Fibroblast of pulmonary artery (primary cell): ENCODE measurements around the gene ZFAND2B.

Experiments
- DNase-seq: peaks from one replicate; pipeline ENCODE4 v3.0.0-alpha.2; 2010; ENCODE audit warnings: low read depth
- H3K4me3 ChIP-seq: replicated peaks from 2 replicates; pipeline ENCODE4 v1.5.1; 2011; ENCODE audit warnings: low read depth, mild to moderate bottlenecking, control low read depth, low read length, moderate library complexity
- TF ChIP-seq, protein P1 (sequence below): IDR thresholded peaks from 2 replicates; pipeline ENCODE4 v1.5.1; 2011; ENCODE audit warnings: mild to moderate bottlenecking, control low read depth, low read length, inconsistent platforms; ENCODE audit errors: missing control alignments

The ZFAND2B gene

DNA sequence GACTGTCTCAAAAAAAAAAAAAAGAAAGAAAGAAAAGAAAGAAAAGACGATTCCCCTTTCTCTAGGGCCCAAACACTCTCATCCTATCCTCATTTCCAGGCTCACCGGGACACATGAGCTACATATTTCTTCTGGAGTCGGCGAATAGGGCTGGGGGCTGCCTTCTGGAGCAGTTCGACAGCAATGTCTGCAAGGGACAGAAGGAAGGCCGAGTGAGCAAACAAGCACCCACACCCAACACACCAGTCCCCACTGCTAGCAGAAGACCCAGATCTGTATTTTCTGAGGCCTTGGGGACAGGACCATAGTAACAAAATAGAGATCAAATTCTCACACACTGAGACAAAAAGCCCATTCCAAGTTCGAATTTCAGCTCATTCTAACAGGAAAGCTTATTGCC lies 31.1 kb upstream of the ZFAND2B start:
- H3K4me3 ChIP-seq = peak overlapping the region; percentile 61
- TF ChIP-seq, protein P1, sequence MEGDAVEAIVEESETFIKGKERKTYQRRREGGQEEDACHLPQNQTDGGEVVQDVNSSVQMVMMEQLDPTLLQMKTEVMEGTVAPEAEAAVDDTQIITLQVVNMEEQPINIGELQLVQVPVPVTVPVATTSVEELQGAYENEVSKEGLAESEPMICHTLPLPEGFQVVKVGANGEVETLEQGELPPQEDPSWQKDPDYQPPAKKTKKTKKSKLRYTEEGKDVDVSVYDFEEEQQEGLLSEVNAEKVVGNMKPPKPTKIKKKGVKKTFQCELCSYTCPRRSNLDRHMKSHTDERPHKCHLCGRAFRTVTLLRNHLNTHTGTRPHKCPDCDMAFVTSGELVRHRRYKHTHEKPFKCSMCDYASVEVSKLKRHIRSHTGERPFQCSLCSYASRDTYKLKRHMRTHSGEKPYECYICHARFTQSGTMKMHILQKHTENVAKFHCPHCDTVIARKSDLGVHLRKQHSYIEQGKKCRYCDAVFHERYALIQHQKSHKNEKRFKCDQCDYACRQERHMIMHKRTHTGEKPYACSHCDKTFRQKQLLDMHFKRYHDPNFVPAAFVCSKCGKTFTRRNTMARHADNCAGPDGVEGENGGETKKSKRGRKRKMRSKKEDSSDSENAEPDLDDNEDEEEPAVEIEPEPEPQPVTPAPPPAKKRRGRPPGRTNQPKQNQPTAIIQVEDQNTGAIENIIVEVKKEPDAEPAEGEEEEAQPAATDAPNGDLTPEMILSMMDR = no peak

DNA sequence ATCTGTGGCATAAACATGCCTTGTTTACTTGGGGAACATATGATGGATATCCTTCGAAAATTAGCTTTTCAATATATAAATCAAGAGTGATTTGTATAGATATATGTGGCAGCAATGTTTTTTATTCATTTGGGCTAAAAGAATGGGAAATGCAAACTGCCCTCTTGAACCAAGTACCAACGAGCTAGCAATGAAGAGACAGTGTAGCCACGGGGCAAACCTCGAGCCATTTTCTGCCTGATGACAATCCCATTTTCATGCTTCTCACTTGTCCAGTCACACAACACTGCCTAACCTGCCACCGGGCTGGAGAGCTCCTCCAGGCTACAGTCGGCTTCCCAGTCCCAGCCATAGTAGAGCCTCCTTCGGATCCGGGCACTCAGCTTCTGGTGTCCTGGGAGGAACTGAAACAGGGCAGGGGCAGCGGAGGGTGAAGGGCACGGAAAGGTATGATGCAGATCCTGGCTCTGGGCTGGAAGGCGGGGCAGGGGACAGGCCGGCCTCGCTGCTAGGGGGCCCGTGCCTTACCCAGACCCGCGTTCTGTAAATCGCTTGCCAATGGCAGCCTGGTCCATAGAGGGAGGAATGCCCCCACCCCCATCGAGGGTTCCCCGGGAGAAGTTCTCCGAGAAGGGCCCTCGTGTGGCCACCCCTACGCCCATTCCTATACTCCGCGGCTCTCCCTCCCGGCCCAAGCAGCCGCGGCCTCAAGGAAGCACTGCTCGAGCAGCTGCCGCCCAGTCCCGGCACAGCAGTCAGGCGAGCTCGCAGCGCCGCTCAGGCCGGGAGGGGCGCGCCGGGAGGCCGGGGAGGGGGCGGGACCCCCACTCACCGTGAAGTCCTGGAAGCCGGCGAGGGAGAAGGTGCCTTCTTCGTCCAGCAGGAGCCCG lies 30.4 kb upstream of the ZFAND2B start:
- TF ChIP-seq, protein P1 = no peak
- peak overlapping the region; percentile 61 for H3K4me3 ChIP-seq
- DNase-seq = peak; percentile 32

More for the DNA sequence above, 31.1 kb upstream of the ZFAND2B start:
- DNase-seq = no peak

DNA sequence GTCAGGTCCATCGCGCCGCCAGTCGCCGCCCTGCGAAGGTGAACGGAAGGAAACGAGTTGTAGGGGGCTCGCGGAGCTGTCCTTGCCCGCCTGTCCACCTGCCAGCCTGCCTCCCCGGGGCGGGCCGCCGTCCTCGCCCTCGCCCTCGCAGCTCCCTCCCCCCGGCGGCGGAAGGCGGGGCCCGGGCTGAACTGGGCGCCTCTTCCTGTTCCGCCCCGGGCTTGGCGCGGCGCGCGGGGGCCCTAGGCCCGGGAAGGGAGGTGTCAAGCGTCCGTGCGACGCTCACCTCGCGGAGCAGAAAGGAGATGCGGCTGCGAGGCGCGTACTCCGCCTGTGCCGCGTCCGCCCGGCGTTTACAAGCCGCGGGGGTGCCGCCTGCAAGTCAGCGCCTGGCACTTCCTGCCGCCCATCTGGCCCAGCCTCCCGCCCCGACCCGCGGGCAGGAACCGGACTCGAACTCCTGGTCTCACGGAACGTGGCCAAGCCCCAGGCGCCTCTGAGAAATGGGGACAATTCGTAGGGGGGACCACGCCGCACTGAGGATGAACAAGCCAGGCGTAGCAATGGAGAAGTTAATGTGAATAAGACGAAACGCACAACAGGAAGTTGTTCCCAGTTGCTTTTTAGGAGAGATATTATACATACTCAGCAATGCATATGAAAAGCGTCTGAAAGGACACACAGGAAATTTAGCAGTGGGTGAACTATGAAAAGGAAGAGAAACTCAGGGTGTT lies 29.6 kb upstream of the ZFAND2B start, which contains the start of gene CNPPD1:
Gene CNPPD1 (minus strand): TSS at position 108 of the 734 bp plus-strand sequence. CDS start 97 bp downstream, at position 11.
- peak; percentile 79 for DNase-seq
- H3K4me3 ChIP-seq = peak within 1 kb of the TSS; percentile 61
- TF ChIP-seq, protein P1 = no peak

DNA sequence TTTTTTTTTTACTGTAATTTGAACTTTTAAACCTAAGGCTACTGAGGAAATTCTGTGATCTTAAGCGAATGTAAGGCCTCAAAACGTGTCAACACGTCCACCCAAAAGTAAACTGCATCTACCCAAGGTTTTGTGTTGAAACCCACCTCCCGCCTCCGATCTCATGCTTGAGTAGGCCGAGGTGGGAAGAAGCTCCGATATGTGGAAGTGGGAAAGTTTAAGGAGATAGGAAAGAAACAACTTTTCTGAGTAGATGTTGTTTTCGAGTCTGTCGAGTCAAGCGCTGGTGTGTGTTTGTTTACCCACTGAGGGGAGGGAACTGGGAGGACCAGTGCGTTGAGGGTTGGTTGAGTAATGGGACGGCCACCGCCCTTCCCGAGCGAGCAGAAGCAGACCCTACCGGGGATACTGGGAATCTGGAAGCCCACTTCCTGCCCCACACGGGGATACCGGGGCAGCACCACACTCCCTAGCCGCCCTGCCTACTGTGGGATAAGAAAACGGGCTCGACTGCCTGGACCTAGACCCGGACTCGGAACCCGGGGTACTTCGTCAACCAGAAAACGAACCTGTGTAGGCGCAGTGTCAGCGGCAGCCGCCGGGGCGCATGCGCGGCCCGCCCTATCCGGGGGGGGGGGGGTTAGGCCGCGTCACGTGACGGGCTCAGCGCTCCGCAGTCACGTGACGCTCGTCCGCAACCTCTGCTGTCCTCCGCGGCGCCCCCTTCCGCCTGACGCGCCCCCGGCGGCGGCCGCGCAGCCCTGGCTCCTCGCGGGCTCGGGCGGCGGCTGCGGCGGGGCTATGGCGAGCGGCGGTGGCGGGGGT lies 28.8 kb upstream of the ZFAND2B start, which contains the start of gene RETREG2:
Gene RETREG2 (plus strand): TSS at position 724 of the 825 bp plus-strand sequence. CDS start 78 bp downstream, at position 802.
- TF ChIP-seq, protein P1 = no peak
- H3K4me3 ChIP-seq = peak within 1 kb of the TSS; percentile 61
- peak; percentile 92 for DNase-seq

DNA sequence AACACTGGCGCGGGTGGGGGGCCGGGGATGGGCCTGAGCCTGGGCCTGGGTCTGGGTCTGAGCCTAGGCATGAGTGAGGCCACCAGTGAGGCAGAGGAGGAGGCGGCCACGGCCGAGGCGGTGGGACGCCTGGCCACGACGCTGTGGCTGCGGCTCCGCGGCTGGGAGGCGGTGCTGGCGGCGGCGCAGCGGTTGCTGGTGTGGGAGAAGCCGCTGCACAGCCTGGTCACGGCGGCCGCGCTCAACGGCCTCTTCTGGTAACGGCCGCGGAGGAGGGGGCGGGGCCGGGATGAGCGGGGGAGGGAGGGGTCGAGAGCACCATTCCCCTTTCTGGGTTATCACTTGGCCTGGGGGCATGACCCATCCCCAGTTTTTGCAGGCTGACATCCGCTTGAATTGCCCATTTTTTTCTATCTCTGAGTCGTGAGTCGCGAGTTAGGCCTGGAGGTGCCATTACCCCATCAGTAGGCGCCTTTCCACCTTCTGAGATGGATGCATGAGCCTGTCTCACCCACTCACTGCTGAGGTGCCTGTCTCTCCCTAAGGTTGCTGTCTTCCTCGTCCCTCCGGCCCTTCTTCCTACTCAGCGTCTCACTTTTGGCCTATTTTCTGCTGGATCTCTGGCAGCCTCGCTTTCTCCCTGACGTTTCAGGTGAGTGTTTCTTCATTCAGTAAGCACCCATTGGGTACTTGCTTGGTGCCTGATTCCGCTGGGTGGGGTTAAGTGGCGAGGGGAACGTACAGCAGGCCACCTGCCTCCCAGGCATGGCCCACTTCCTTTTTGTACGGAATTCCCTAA lies 28.0 kb upstream of the ZFAND2B start:
- peak; percentile 23 for DNase-seq
- H3K4me3 ChIP-seq = peak overlapping the region; percentile 61
- TF ChIP-seq, protein P1 = no peak
